Measurements from ENCODE around the gene HACD2. TPM values are rescaled to one million over a fixed set of nuclear protein-coding genes. Genes with fewer than 3 reads are reported as not detected.

The HACD2 gene
- total and polyA plus RNA-seq, 9 of the 15 experiments (the other 6 are each of a cell fraction or from before 2014, with no cell fraction given) = 1.3 to 10.5 (median 3.8) TPM

DNA sequence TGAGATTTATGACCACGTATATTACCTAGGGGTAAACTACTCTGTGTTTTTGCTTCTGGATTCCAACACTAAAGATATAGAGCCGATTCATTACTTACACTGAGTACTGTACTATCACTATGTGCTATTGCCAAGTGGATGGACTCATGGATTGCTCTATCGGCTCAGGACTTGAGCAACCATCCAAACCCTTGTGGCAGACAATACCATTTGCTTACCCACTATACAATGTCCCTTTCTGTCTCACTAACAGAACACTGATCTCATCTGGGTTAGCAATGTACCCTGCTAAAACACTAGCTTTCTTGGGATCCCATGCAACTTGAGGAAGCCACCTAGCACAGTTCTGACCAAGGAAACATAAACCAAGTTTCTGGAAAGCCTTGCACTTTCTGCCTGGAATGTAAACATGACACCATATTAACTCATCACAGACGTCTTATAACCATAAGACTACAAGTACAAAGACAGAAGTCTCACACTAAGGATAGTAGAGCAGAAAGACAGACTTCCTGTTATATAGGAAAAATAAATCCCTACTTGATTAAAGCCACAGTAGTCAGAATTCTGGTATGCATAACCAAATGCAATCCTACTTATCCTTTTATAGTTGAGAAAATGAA is 38.6 kb downstream of the HACD2 start (continued):
- TF ChIP-seq THAP7 (CRISPR knock-in tag; IDR thresholded peaks at IDR 0.05) (no peak), NFYB (IDR thresholded peaks at IDR 0.05; ENCODE audit: extremely low read depth, insufficient read length) (no peak), XRCC3 (IDR thresholded peaks at IDR 0.05) (no peak), EHMT2 (IDR thresholded peaks at IDR 0.05) (no peak), GATAD2B (IDR thresholded peaks at IDR 0.05; ENCODE audit: borderline replicate concordance) (no peak)

- BruUV-seq (replicated peaks) = no TSS peak
- H2AFZ ChIP-seq (ENCODE audit: low read depth, low read length) = no peak overlapping the region
- ATAC-seq (no peak), DNase-seq (ENCODE audit: extremely low read depth in 1 of 4, low spot score in 3 of 4) (no peak), FAIRE-seq (no peak)
- no peak overlapping the region for H3K4me3 ChIP-seq
- H3K4me1 ChIP-seq (replicated peaks in 1 of 2; ENCODE audit: control insufficient read depth in 2 of 2, insufficient read depth in 2 of 2, low read length in 2 of 2) = no peaks in the 10 kb centered on the region
- no peak overlapping the region for H3K4me2 ChIP-seq (ENCODE audit: insufficient read depth, low read length)
- WGBS (ENCODE audit: insufficient coverage, low coverage, missing lambda C conversion rate) = 78% methylated on average over 3 of the region's 6 CpGs
- H3K9me1 ChIP-seq (ENCODE audit: control insufficient read depth, insufficient read depth, low read length) = no peaks in the 10 kb centered on the region
- no peaks in the 10 kb centered on the region for H3K36me3 ChIP-seq (ENCODE audit: control insufficient read depth, insufficient read depth, low read length)
- no peak overlapping the region for H3K9ac ChIP-seq (ENCODE audit: insufficient read depth in 1 of 2, low read depth in 2 of 2, low read length in 2 of 2)
- H3K27me3 ChIP-seq (ENCODE audit: control insufficient read depth in 2 of 2, insufficient read depth in 2 of 2, low read length in 2 of 2) = no peaks in the 10 kb centered on the region
- no peak overlapping the region for H3K27ac ChIP-seq (ENCODE audit: extremely low read depth, low read depth, low read length)
- in situ Hi-C loops (cut with MboI) (no loop called here), intact Hi-C loops (cut with micrococcal nuclease) (no loop called here)
- no peak for TF ChIP-seq DACH1 (IDR thresholded peaks at IDR 0.05; ENCODE audit: partially characterized antibody)
- H4K20me1 ChIP-seq (replicated peaks; ENCODE audit: control insufficient read depth, insufficient read depth, low read length) = no peaks in the 10 kb centered on the region
- no peaks in the 10 kb centered on the region for H3K9me3 ChIP-seq (replicated peaks; ENCODE audit: control insufficient read depth, insufficient read depth, low read depth, low read length)
- ChIA-PET POLR2A (no interaction called here), CTCF (ENCODE audit: low intra/inter-chr PET ratio) (no interaction called here)
- H3K79me2 ChIP-seq (ENCODE audit: control insufficient read depth, insufficient read depth, low read length) = no peaks in the 10 kb centered on the region
Observed at GRCh38 chr3:123543950-123544349, 40.9 kb downstream of the HACD2 start.
